ENCODE measurements around the gene ITSN2.
"Not testable (repeated sequence)": the region's sequence is repeated elsewhere in the genome, so short reads cannot be mapped to it uniquely, and the experiment has no call there.

Gene ITSN2

DNA sequence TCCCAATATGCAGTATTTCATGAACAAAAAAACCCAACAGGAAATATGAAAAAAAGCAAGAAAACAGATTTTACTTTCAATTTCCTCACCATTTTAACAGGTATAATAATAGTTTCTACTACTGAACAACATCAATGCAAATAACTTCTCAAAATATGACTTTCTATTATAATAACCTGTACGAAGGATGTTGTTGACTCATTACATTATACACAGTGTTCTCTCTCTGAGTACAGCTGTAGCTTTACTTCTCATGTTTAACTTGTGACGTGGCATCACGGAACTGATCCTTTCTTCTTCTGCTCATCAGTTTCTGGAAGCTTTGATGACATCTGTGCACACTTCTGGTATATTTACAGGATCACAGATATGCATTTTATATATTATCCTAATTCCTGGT, 145.5 kb downstream of the ITSN2 start:
- H3K4me3 ChIP-seq (ENCODE audit: low read length): no peak overlapping the region
- TF ChIP-seq ZNF274 (IDR thresholded peaks at IDR 0.05; ENCODE audit: low read depth, low read length): no peak

DNA sequence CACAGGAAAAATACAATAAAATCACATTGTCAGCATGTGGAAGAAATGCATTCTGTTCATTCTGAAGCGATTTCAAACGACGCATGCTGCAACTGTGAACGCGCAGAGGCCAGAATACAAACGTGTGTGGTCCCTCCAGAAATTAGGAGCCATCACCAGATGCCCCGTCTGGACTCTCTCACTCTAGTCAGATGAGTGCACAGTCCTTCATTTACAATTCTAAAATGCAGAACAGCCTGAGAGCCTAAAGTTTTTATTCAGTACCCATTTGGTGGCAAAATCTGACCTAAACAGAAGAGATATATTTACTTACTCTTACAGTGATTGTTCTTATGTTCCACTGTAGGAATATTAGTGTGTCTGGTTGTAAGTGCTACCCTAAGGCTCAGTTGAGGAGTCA, 148.9 kb downstream of the ITSN2 start:
- no peak overlapping the region for H3K4me3 ChIP-seq (ENCODE audit: low read length)
- no peak for TF ChIP-seq ZNF274 (IDR thresholded peaks at IDR 0.05; ENCODE audit: low read depth, low read length)

DNA sequence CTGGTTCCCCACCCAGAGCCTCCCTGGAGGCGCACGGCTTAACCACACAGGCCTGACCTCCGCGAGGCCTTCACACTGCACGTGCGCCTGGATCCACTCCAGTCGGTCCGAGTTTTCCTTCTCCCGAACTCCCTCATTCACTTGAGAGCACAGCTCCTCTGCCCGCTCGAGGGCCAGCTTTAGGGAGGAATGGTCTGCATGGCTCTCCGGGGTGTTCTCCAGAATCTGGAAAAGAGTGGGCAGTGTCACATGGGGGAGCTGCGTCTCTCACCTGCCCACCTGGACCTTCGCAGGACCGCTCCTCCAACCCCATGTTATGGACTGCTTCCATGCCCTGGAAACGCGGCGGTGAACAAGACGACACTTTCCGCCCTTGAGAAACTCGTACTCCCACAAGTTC, 149.6 kb downstream of the ITSN2 start:
- H3K4me3 ChIP-seq (ENCODE audit: low read length): no peak overlapping the region
- no peak for TF ChIP-seq ZNF274 (IDR thresholded peaks at IDR 0.05; ENCODE audit: low read depth, low read length)

DNA sequence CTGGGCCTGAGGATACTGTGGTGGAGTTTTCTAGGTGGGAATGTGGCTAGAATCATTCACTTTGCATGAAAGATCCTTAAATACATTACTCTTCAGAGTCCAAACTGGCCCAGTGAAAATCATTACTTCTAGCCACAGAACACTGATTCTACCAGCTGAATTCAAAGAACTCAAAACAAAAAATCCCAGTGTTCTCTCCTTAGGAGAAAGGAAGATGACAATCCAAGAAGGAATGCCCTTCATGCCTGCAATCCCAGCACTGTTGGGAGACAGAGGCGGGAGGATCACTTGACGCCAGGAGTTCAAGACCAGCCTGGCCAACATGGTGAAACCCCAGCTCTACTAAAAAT, 150.3 kb downstream of the ITSN2 start:
- no peak for TF ChIP-seq ZNF274 (IDR thresholded peaks at IDR 0.05; ENCODE audit: low read depth, low read length)

DNA sequence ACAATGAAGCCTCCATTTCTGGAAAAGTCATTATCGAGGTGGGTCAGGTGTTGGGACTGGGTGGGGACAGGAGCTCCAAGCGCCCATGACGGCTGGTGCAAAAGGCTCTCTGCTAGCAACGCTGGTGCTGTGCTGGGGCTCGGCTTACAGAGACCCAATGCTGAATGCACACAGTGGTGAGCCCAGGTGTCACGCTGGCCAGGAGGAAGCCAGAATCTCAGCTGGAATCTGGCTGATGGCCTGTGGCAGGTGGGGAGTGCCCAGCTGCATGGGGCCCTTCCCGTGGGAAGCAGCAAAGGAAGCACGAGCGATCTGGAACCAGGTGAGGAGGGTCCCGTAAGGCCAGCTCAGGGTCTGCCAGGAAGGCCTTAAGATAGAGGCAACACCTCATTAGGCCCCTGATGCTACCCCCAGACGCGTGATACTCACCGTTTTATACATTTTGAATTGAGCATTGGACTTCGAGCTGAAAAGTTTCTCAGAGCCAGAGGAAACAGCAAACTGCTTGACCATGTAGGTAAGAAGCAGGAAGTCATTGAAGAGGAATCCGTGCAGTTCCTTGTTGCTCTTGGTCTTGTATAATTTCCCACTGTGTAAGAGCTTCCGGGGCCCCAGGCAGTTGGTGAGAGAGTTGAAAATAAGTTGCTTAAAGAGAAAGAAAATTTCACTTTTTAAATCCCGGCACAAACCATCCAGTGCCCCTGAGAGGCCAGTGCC, 150.8 kb downstream of the ITSN2 start:
- no peak overlapping the region for H3K4me3 ChIP-seq (ENCODE audit: low read length)
- TF ChIP-seq ZNF274 (IDR thresholded peaks at IDR 0.05; ENCODE audit: low read depth, low read length): no peak

More for the DNA sequence above, 150.3 kb downstream of the ITSN2 start:
- no peak overlapping the region for H3K4me3 ChIP-seq (ENCODE audit: low read length)

DNA sequence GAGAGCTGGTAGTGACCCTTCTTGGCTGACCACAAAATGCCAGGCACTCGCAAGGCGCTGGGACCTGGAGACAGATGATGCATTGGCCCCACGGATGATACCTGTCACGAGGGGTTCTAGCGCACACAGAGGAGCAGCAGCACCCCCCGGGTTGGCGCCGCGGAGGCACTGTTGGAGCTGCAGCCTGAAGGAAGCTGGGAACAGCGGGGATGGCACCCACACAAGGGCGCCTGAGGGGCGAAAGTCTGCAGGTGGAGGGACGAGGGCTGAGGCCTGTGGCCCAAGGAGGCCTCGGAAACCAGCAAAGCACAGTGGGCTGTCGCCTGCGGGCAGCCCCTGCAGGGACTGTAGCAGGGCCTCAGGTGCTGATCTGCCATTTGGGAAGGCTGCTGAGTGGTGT, 151.8 kb downstream of the ITSN2 start:
- TF ChIP-seq ZNF274 (IDR thresholded peaks at IDR 0.05; ENCODE audit: low read depth, low read length): no peak
- no peak overlapping the region for H3K4me3 ChIP-seq (ENCODE audit: low read length)

DNA sequence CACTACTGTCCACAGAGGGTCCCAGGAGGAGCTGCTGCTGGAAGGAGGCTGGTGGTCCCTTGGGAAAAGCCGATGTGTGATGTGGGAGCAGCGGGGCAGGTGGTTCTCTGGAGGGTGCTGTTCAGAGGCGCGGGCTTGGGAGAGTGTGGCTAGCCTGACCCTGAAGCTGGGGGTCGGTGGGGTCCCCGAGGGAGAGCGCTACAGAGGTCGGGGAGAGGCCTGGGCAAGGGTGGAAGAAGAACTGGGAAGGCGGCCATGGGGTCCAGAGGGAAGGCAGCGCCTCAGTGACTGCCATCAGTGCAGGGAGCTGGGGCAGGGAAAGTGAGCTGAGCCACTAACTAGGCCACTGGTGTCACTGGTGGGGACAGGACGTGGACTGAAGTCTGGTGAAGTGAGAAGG, 153.0 kb downstream of the ITSN2 start:
- no peak for TF ChIP-seq ZNF274 (IDR thresholded peaks at IDR 0.05; ENCODE audit: low read depth, low read length)
- H3K4me3 ChIP-seq (ENCODE audit: low read length): no peak overlapping the region

DNA sequence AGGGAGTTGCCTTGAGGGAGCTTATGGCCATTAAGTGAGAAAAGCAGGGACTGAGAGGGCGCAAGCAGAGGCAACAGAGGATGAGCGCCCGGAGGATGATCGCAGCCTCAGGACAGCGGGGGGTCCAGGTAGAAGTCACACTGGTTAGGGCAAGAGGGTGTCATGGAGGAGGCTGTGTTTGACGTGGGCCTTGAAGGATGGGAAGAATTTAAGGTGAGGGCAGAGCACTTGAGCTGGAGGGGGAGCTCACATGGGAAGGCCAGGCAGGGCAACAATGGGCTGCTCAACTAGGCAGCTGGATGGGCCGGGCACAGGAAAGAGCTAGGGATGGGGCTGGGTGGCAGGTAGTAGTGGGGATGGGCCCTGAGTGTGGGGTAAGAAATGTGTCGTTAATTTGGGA, 153.6 kb downstream of the ITSN2 start:
- TF ChIP-seq ZNF274 (IDR thresholded peaks at IDR 0.05; ENCODE audit: low read depth, low read length): no peak
- H3K4me3 ChIP-seq (ENCODE audit: low read length): no peak overlapping the region

DNA sequence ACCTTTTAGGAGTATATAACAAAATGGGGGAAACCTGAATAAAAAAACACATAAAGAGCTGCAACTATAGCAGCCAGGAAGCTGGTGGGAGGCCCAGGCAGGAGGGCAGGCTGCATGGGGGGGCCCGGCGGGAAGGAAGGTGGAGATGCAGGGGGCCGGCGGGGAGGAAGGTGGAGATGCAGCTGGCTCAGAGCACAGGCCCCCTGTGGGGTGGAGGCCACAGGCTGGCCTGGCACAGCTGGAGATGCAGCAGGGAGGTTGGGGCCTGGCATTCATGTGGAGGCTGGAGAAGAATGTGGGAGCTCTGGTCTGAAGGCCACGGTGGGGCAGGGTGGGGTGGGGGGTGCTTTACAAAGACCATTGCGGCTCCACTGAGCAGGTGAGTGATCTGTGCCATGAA, 154.1 kb downstream of the ITSN2 start:
- H3K4me3 ChIP-seq (ENCODE audit: low read length): no peak overlapping the region
- no peak for TF ChIP-seq ZNF274 (IDR thresholded peaks at IDR 0.05; ENCODE audit: low read depth, low read length)

DNA sequence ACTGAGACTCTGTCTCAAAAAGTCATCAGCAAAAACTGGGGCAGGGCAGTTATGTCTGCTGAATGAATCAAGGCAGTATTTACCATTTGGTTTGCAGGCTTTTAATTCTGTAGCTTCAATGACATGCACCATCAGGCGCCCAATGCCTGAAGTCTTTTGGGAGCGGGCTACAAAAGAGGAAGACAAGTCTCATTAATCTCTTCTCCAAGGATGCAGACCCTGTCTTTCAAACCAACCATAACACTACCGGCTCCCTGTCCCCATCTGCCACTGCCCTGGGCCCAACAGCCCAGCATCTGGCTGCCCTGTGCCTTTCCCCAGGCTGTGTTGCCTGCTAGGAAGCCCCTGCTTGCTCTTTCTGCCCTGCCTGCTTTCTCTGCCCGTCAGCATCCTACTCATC, 155.2 kb downstream of the ITSN2 start:
- TF ChIP-seq ZNF274 (IDR thresholded peaks at IDR 0.05; ENCODE audit: low read depth, low read length): no peak

DNA sequence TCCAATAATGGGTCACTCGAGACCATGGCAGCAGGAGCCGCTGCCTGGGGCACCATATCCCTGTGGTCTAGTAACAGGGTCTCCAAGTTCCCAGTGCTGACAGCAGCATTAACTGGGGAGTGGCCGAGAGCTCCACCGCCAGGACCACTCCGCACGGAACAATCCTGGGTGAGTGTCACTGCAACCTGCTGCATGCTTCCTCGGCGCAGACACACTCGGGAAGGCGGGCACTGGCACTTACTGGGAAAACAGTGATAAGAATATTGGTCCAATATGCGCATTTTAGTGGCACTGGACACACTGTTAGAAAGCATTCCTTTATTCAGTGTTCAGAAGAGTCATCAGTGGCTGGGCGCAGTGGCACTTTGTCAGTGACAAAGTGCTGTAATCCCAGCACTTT, 155.8 kb downstream of the ITSN2 start:
- TF ChIP-seq ZNF274 (IDR thresholded peaks at IDR 0.05; ENCODE audit: low read depth, low read length): no peak
- H3K4me3 ChIP-seq (ENCODE audit: low read length): no peak overlapping the region

More for the DNA sequence above, 155.2 kb downstream of the ITSN2 start:
- no peak overlapping the region for H3K4me3 ChIP-seq (ENCODE audit: low read length)

DNA sequence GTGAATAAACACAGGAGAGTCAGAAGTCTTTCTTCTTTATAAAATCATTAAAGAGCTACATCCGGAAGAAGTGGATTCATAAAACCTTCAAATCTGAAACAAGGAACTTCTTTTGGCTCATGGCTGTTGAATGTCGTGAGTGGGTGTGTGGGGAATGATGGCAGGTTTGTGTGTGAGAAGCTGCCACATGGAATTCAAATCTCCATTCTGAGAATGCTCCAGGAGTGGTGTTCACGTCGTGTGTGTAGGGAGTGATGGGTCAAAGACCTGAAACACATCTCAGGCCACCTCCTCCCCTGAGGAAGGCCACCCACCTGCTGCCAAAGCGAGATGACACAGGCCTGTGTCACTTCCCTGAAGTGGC, 156.6 kb downstream of the ITSN2 start:
- TF ChIP-seq ZNF274 (IDR thresholded peaks at IDR 0.05; ENCODE audit: low read depth, low read length): no peak
- no peak overlapping the region for H3K4me3 ChIP-seq (ENCODE audit: low read length)

DNA sequence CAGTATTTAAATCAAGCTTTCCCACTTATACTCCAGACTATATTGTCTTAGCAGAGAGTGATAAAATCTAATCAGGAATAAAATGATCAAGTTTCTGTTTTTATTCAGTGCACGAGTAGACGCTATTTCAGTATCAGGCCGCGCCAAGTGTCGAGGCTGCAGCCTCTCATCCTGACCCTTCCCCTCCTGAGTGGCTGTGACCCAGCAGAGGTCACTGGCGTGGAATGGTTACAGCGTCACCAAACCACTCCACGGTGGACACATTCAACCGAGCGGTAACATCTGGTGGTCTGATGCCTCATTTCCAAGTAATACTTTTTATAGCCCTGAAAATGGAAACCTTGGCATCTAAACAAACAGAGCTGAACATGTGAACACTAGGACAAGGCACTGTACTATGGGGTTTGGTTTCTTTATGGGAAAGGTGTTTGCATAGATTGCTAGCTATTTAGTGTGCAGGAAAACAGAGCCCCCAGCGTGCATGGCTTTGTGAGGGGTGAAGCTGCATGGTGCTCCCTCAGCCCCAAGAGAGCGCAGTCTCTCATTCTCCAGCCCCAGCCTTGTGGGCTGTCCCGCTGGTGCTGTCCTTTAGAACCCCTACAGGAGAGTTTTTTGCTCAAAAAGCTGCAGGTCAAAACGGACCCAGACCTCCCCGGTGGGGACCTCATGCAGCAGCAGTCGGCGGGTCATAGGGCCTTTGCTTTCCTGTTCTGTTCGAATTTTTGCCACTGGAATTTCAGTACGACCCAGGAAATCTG, 157.1 kb downstream of the ITSN2 start:
- no peak for TF ChIP-seq ZNF274 (IDR thresholded peaks at IDR 0.05; ENCODE audit: low read depth, low read length)

DNA sequence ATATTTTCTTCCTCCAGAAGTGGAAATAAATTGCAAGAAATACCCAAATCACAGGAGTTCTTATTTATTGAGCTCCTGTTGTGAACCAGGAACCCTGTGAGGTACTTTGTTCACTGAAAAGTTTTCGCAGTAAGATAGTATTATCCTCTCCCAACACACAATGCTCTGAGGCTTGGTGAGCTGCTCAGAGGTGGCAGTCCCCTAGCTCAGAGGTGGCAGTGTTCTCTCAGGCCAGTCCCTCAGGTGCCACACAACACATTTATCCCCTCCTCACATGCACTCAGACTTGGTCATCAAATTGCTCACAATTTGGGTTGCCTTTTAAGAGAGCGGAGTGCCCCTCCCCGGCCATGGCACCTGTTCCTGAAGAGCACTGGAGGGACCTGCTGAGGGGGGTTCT, 159.5 kb downstream of the ITSN2 start:
- no peak for TF ChIP-seq ZNF274 (IDR thresholded peaks at IDR 0.05; ENCODE audit: low read depth, low read length)
- no peak overlapping the region for H3K4me3 ChIP-seq (ENCODE audit: low read length)

More for the DNA sequence above, 157.1 kb downstream of the ITSN2 start:
- no peak overlapping the region for H3K4me3 ChIP-seq (ENCODE audit: low read length)

DNA sequence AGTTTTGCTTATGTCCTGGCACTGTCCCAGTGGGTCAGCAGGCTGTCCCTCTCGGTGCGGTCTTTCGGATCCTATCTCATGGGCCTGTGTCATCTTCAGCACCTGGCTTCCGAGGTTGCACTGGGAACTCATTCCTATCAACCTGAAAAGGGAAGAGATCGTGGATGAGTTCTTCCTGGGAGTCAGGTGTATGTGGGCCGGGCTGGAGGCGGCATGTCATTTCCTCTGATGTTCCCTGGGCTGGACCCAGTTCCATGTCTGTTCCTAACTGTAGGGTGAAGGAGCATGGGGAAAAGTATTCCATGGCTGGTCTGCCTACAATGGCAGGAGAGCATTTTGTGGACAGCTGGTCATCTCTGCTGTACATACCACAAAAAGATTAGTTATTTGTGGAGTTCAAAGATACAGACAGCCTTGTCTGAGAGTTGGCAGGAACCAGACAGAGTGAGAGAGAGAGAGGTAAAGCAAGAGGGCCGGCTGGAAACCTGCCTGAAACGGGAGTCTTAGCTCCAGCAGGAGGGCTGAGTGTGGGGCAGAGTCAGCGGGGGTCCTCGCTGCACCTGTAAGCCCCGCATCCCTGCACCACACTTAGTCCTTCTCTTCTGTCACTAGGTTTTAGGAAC, 160.3 kb downstream of the ITSN2 start:
- H3K4me3 ChIP-seq (ENCODE audit: low read length): no peak overlapping the region
- TF ChIP-seq ZNF274 (IDR thresholded peaks at IDR 0.05; ENCODE audit: low read depth, low read length): no peak

DNA sequence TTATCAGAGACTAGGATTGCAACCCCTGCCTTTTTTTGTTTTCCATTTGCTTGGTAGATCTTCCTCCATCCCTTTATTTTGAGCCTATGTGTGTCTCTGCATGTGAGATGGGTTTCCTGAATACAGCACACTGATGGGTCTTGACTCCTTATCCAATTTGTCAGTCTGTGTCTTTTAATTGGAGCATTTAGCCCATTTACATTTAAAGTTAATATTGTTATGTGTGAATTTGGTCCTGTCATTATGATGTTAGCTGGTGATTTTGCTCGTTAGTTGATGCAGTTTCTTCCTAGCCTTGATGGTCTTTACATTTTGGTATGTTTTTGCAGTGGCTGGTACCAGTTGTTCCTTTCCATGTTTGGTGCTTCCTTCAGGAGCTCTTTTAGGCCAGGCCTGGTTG, 163.1 kb downstream of the ITSN2 start:
- H3K4me3 ChIP-seq (ENCODE audit: low read length): not testable (repeated sequence)

Measured in GM08714 (cell line).